GM03348 (cell line): ENCODE data around the gene PIK3R3.
"Not testable (repeated sequence)": the region's sequence is repeated elsewhere in the genome, so short reads cannot be mapped to it uniquely, and the experiment has no call there.

Experiments
- DNase-seq: peaks from one replicate; pipeline ENCODE4 v3.0.0; 2012; ENCODE audit warnings: low spot score

PIK3R3 gene

DNA sequence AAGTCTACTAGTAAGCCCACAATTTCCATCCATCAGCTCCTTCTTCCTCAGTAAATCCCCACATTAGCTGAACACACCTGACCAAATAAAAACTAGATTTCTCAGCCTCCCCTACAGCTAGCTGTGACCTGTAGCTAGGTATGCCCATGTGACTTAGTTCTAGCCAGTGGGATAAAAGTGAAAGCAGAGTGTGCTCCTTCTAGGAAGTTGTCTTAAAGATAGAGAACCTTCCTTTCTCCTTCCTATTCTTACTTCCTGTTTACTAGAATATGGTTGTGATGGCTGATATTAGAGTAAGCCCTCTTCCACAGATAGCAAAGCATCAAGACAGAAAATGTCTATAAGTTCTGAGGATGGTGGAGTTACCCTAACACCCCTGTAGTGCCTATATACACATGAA is 67.0 kb downstream of the PIK3R3 start:
- no peak for DNase-seq

GRCh38 chr1:46064708-46065107 is 67.7 kb downstream of the PIK3R3 start:
- DNase-seq: no peak

- peak; percentile 29 for DNase-seq
These were observed 69.6 kb downstream of the PIK3R3 start for GRCh38 chr1:46062651-46063319.

DNA sequence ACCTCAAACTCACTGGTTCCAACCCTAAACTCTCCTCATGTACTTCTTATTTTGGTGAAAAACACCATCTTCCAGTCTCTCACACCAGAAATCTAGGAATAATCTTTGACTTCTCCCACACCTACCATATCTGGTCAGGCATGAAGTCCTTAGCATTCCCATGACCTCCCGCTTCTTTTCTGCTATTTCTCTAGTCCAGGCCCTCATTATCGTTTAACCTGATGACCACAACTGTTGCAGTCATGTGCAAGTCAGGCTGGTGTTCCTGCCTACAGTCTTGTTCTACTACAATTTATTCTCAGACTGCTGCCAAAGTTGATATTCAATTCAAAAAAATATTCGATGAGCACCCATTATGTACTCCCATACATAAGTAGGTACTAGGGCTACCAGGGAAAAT is 71.3 kb downstream of the PIK3R3 start:
- no peak for DNase-seq

DNA sequence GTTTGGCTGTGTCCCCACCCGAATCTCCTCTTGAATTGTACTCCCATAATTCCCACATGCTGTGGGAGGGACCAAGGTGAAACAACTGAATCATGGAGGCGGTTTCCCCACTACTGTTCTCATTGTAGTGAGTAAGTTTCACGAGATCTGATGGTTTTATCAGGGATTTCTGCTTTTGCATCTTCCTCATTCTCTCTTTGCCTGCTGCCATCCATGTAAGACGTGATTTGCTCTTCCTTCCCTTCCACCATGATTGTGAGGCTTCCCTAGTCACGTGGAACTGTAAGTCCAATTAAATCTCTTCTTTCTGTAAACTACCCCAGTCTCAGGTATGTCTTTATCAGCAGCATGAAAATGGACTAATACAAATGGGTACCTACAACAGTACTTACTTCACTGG is 73.5 kb downstream of the PIK3R3 start:
- no peak for DNase-seq

DNA sequence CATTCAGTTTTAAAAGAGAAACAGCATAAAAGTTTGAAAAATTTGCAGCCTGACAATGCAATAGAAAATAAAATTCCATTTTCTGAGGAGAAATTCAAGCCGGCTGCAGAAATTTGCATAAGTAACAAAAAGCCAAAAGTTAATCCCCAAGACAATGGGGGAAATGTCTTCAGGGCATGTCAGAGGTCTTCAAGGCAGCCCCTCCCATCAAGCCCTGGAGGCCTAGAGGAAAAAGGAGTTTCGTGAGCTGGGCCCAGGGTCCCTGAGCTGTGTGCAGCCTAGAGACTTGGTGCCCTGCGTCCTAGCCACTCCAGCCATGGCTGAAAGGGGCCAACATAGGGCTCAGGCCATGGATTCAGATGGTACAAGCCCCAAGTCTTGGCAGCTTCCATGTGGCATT is 74.6 kb downstream of the PIK3R3 start:
- DNase-seq: no peak

GRCh38 chr1:46057215-46057614 is 75.2 kb downstream of the PIK3R3 start:
- DNase-seq: not testable (repeated sequence)

- no peak for DNase-seq
These were observed 76.1 kb downstream of the PIK3R3 start for GRCh38 chr1:46056325-46056724.

DNA sequence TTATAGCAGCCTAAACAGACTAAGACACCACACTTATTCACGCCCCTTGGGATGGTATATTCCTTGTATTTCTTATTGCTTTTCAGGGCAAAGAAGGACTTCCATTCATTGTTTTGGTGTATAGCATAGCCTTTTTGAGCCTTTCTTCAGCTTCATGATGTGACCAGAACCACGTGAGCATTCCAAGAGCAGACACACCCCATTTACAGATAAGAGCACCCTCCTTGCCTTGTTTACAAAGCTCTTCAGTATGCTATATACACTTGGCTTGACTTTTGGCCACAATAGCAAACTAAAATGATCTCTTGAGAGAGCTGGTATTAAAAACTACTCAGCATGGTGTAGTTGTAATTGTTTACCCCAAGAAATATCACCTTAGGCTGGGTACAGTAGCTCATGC is 78.7 kb downstream of the PIK3R3 start:
- no peak for DNase-seq

GRCh38 chr1:46044116-46044515 is 88.3 kb downstream of the PIK3R3 start:
- DNase-seq: no peak

GRCh38 chr1:46043458-46044017 is 88.9 kb downstream of the PIK3R3 start:
- DNase-seq: no peak

DNA sequence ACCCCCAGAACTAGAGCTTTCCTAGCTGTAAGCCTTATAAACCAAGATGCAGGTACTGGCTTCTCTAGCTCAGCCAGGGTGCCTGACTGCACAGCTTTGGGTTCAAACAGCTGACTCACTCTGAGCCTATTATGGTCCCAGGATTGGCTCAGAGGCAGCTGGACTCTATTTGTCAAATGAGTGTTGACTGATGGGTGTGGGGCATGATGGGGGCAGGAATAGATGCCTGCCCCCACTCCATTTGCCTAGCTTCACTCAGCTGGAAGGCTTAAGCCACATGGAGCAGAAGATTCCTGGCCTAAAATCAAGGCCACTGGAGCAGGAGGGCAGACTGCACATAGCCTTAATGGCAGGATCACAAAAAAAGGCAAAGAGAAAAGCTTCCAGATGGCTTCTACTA is 90.5 kb downstream of the PIK3R3 start:
- DNase-seq: peak; percentile 24

- no peak for DNase-seq
These were observed 90.9 kb downstream of the PIK3R3 start for GRCh38 chr1:46041551-46041950.

GRCh38 chr1:46039571-46040052 is 92.8 kb downstream of the PIK3R3 start:
- peak; percentile 46 for DNase-seq

GRCh38 chr1:46036894-46037839 is 95.3 kb downstream of the PIK3R3 start:
- DNase-seq: peak; percentile 91

DNA sequence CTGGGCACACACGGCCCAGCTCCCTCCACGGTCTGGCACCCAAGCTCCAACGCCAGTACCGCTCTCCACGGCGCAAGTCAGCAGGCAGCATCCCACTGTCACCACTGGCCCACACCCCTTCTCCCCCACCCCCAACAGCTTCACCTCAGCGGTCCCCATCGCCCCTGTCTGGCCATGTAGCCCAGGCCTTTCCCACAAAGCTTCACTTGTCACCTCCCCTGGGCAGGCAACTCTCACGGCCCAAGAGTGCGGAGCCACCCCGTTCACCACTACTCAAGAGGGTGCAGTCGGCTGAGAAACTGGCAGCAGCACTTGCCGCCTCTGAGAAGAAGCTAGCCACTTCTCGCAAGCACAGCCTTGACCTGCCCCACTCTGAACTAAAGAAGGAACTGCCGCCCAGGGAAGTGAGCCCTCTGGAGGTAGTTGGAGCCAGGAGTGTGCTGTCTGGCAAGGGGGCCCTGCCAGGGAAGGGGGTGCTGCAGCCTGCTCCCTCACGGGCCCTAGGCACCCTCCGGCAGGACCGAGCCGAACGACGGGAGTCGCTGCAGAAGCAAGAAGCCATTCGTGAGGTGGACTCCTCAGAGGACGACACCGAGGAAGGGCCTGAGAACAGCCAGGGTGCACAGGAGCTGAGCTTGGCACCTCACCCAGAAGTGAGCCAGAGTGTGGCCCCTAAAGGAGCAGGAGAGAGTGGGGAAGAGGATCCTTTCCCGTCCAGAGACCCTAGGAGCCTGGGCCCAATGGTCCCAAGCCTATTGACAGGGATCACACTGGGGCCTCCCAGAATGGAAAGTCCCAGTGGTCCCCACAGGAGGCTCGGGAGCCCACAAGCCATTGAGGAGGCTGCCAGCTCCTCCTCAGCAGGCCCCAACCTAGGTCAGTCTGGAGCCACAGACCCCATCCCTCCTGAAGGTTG is 97.6 kb downstream of the PIK3R3 start:
- DNase-seq: no peak

- no peak for DNase-seq
These were observed 101.4 kb downstream of the PIK3R3 start for GRCh38 chr1:46030876-46031660.

- DNase-seq: no peak
These were observed 102.2 kb downstream of the PIK3R3 start for GRCh38 chr1:46030074-46030870.

DNA sequence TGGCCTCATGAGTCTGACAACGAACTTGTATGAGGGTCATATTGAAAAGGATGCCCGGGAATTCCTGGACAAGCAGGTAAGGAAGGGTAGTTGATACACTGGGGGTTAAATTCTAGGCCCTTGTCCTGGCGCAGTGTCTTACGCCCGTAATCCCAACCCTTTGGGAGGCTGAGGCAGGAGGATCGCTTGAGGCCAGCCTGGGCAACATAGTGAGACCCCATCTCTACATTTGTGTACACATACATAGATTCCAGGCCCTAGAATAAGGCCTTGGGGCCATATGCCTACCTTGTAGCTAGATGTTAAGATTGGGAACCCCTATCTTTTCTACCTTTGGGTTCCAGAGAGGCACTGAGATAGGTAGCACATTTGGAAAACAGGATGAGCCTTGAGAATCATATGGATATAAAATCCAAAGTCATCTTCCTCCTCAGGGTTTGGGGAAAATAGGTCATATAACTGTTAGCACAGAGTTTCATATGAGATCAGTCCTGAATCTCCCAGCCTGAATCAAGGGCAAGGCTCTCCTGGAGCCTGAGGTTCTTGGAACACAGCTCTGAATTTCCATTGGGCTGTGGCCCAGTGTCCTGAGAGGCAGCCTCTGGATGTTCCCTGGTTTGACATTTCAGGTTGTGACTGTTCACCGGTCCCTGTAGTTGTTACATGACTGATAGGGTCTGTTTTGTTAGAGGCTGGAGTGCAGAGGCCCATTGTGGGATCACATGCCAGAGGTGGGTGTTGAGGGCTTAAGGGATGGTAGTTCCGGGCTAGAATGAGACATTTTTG is 104.4 kb downstream of the PIK3R3 start:
- DNase-seq: no peak
